HG03108 (cell line): ENCODE measurements around the gene CTIF.
"Not testable (repeated sequence)": the region's sequence is repeated elsewhere in the genome, so short reads cannot be mapped to it uniquely, and the experiment has no call there.

Experiments used
- ATAC-seq: cut with Tn5 transposase; IDR thresholded peaks from one replicate; pipeline ENCODE4 v1.9.1; 2021; ENCODE audit warnings: moderate library complexity; ENCODE audit not compliant: unreplicated experiment

The CTIF gene

DNA sequence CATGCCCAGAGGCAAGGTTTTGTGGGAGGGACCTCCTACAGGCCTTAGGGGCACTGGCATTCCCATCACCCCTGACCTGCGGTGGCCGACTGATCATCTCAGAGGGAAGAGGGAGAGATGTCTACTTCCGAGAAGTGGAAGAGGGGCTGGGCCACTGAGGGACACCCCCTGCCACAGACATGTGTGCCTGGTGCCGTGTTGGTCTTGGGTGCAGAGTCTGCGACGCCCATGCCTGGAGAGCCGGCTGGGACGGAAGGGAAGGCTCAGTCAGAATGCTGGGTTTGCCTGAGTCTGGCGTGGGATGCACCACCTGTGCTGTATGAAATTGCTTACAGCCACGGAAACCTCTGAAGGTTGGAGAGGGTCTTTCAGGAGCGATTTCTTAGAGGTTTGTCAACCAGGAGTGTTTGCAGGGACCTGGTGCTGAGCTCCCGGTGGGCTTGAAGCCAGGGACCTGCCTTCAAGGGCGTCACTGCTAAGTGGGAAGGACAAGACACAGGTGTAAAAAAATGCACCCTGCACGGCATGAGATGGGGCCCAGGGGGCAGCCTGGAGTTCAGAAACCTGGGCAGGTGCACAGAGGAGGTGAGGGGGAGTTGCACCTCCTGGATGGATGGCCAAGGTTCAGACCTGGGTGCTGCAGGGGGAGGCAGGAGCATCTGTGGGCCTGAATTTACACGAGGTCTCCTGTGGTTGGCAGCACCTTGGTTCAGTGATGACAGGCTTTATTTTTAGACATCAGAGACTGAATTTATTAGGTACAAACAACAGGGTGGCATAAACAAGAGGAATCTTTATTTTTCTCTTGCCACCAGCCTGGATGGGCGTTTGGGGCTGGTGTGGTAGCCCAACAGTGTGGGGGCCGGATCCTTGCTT lies 100.3 kb downstream of the CTIF start:
- no peak for ATAC-seq

- ATAC-seq, result no peak
Measured at GRCh38 chr18:48639772-48640432, 101.1 kb downstream of the CTIF start.

- no peak for ATAC-seq
Measured at GRCh38 chr18:48640566-48641270, 101.9 kb downstream of the CTIF start.

DNA sequence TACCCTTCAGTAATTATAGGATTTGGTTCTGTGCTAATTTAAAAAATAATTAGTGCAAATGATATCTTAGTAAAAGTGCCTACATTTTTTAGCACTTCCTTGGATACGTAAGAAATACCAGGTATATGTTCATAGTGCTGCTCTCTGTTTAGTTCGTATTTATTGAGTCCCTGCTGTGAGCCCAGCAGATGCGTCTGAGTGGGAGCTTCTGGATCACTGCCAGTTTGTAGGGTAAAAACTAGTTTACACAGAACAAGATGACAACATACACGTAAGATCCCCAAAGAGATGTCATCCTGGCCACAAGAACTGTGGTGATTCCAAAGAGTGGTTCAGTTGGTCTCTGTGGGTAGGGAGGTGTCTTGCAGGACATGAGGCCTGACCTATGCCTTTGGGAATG lies 103.2 kb downstream of the CTIF start:
- ATAC-seq, result no peak

- no peak for ATAC-seq
Measured at GRCh38 chr18:48642503-48642902, 103.7 kb downstream of the CTIF start.

- no peak for ATAC-seq
Measured at GRCh38 chr18:48643262-48643661, 104.4 kb downstream of the CTIF start.

GRCh38 chr18:48644029-48644428 lies 105.2 kb downstream of the CTIF start:
- ATAC-seq, result no peak

DNA sequence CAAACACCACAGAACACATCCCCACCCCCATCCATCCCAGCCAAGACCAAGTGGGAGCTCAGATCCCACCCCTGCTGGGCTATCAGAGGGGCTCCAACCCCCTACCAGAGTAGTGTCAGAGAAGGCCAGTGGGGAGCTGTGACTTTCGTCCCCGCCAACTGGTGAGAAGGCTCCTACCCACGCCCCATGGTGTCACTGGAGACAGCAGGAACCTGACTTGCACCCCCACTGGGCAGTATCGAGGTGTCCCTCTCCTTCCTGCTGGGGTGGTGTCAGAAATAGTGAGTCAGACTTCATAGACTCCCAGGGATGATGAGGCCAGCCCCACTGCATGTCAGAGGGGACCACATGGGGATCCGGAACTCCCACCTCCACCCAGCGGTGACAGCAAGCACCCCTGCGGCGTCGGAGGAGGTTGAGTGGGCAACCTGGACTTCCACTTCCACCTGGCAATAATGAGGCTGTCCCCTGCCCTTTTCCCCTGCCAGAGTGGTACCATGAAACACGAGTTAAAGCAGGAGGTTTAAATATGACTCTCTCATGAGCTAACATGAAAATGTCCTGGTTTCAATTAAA lies 106.7 kb downstream of the CTIF start:
- no peak for ATAC-seq

- no peak for ATAC-seq
Measured at GRCh38 chr18:48646976-48647375, 108.1 kb downstream of the CTIF start.

- no peak for ATAC-seq
Measured at GRCh38 chr18:48649231-48649630, 110.4 kb downstream of the CTIF start.

DNA sequence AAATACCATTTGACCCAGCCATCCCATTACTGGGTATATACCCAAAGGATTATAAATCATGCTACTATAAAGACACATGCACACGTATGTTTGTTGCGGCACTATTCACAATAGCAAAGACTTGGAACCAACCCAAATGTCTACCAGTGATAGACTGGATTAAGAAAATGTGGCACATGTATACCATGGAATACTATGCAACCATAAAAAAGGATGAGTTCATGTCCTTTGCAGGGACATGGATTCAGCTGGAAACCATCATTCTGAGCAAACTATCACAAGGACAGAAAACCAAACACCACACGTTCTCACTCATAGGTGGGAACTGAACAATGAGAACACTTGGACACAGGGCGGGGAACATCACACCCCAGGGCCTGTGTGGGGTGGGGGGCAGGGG lies 115.8 kb downstream of the CTIF start:
- ATAC-seq, result not testable (repeated sequence)

DNA sequence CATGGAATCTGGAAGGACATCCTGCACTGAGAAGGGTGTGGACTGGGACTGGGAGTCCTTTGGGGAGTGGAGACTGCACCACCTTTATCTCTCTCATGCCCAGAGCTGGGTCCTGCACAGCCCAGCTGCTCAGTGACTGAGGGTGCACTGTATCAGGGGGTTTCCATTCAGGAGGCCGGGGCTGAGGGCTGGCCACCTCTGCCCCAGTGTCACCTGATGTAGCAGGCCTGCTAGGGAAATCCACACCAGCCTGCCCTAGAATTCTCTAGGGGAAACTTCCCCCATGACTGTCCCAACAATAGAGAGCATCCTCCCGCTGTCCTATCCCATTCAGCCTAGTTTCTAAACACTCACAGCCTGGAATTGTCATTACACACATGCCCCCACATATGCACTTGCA lies 116.7 kb downstream of the CTIF start:
- ATAC-seq, result no peak

DNA sequence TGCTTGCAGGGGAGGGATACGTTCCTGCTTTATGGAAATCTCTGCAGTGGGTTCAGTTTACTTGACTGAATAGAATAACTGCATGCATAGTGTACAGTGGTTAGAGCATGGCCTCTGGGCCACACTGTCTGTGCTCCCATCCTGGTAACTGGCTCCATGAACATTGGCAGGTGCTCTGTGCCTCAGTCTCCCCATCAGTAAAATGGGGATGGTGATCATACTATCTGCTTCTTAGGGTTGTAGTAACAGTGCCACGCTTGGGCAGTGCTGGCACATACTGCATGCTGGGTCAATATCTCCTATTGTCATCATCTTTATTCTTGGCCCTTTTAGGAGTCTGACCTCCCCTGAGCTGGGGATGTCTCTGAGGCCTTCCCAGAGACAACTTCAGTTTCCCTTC lies 117.3 kb downstream of the CTIF start:
- no peak for ATAC-seq

GRCh38 chr18:48656582-48656981 lies 117.8 kb downstream of the CTIF start:
- ATAC-seq, result no peak

- no peak for ATAC-seq
Measured at GRCh38 chr18:48657447-48658120, 118.8 kb downstream of the CTIF start.

GRCh38 chr18:48658721-48659120 lies 119.9 kb downstream of the CTIF start:
- no peak for ATAC-seq

DNA sequence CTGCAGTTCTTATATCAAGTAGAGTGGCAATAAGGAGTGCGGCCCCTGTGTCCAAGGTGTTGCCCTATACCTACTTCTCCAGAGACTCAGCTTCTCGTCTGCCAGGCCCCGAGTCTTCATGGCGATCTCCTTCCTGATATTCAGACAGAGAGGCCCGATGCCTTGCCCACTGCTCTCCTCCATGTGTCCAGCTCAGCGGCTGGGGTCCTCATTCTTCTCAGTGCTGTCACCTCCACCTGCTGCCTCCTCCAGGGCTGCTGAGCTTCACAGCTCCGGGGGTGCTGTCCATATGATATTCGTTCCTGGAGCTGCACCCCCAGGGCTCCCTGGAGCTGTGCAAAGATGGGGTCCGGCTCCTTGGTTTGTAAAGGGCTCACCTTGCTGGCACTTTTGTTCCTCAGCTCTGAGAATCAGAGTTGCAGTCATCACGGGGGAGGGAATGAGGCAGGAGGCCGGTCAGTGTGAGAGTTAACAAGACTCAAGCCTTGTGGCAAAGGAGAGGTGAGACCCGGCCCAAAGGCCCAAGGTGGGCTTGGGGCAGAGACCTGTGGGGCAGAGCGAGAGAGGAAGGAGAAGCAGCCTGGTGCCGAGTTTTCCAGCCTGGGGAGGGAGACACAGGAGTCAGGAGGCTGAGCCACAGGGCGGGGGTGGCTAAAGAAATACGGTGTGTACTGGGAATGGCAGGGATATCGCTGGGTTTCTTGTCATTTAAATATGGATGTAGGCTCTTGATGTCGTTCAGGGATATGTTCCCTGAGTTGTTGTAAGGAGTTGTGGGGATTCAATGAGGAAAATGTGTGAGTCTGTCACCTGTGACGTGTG lies 120.6 kb downstream of the CTIF start:
- no peak for ATAC-seq

GRCh38 chr18:48660346-48661228 lies 121.8 kb downstream of the CTIF start:
- no peak for ATAC-seq

DNA sequence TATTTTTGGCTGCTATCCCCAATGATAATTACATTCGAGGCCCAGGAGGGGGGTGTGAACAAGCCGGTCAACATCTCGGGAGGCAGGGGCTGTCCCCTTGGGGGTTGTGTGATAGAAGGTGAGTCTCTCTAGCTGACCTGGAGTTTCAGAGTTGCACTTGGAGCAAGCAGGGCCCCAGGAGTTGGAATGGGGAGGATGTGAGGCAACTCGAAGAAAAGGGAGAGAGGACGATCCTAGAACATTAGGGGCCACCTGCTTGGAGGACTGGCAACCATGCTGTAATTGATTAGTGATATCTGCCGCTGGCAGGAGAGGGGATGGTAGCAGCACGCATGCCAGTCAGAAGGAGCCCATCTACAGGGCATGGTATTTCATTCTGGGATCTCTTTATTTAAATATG lies 122.6 kb downstream of the CTIF start:
- ATAC-seq, result no peak
